HCT116 (cell line): ENCODE data around the gene CTCFL. TPM values are rescaled to one million over a fixed set of nuclear protein-coding genes. Genes with fewer than 3 reads are reported as not detected.

Source experiments
- ATAC-seq: fragments of 200-7000 bp; cut with Tn5 transposase; 2 replicates; pipeline ENCODE4 v1.9.1; 2020; ENCODE audit warnings: mild to moderate bottlenecking, moderate library complexity
- BruUV-seq: library from RNA; stranded (reverse); fragments of 400-500 nt; replicated peaks from 2 replicates; lab custom pipeline; 2021; lab: Mats Ljungman, UMichigan
- CTCF ChIA-PET: fragments of 300-600 bp; sonication (Branson Sonifier 250); formaldehyde crosslinking; loops from one replicate; lab custom pipeline; 2021; ENCODE audit warnings: antibody characterized with exemption; lab: Charles Lee
- POLR2A ChIA-PET: fragments of 300-600, 350-600 bp; sonication (Branson Sonifier 250); formaldehyde crosslinking; loops from one replicate; lab custom pipeline; 2021; ENCODE audit warnings: antibody characterized with exemption; lab: Charles Lee
- RAD21 ChIA-PET, 2 experiments: fragments of 300-600 bp; sonication (Branson Sonifier 250); formaldehyde crosslinking; loops; one replicate each; lab custom pipeline; 2023; ENCODE audit warnings: low total read pairs in 2 of 2; ENCODE audit not compliant: uncharacterized antibody in 2 of 2, unreplicated experiment in 2 of 2, low non-redundant PET in 1 of 2; lab: Charles Lee
- DNase-seq: peaks from one replicate; pipeline ENCODE4 v3.0.0-alpha.2; 2010; ENCODE audit warnings: low read depth, low spot score
- H2AFZ ChIP-seq: fragments of 200-600 bp; shearing (Covaris generic), sonication (generic); 2 replicates; pipeline ENCODE4 v1.6.1; 2017; ENCODE audit warnings: low read depth, mixed run types, mixed read lengths, antibody characterized with exemption, low read length; ENCODE audit not compliant: poor library complexity, severe bottlenecking
- H3K27ac ChIP-seq: 2 replicates; pipeline ENCODE4 v1.5.1; 2012; ENCODE audit warnings: low read depth, low read length
- H3K27me3 ChIP-seq: fragments of 200-600 bp; sonication (generic); 2 replicates; pipeline ENCODE4 v1.6.1; 2016; ENCODE audit warnings: mixed run types, low read length, mixed read lengths; ENCODE audit not compliant: insufficient read depth
- H3K36me3 ChIP-seq, 2 experiments: fragments of 200-500 bp in 1 of 2; fragments of 200-600 bp in 1 of 2; sonication (Bioruptor generic) in 1 of 2; sonication (generic) in 1 of 2; 2 replicates each; pipeline versions ENCODE4 v1.5.1 to v1.6.1; 2014 to 2016; ENCODE audit warnings: low read length in 2 of 2, inconsistent platforms in 1 of 2, mixed read lengths in 1 of 2, mixed run types in 1 of 2; ENCODE audit not compliant: insufficient read depth in 2 of 2, control insufficient read depth in 1 of 2
- H3K4me1 ChIP-seq, 2 experiments: fragments of 200-600 bp in 1 of 2; sonication (generic) in 1 of 2; 2 replicates each; pipeline versions ENCODE4 v1.5.1 to v1.6.1; 2012 to 2017; ENCODE audit warnings: low read length in 2 of 2, inconsistent platforms in 1 of 2, mild to moderate bottlenecking in 1 of 2, mixed read lengths in 1 of 2, mixed run types in 1 of 2, moderate library complexity in 1 of 2; ENCODE audit not compliant: insufficient read depth in 2 of 2, control insufficient read depth in 1 of 2
- H3K4me2 ChIP-seq: fragments of 200-600 bp; sonication (generic); 2 replicates; pipeline ENCODE4 v1.6.1; 2017; ENCODE audit warnings: mixed run types, low read length, mixed read lengths
- H3K4me3 ChIP-seq, 2 experiments: fragments of 200-600 bp in 1 of 2; sonication (generic) in 1 of 2; replicated peaks in 1 of 2; 2 replicates each; pipeline ENCODE4 v1.5.1; 2011 to 2016; ENCODE audit warnings: low read length in 2 of 2, control low read depth in 1 of 2, low read depth in 1 of 2, mild to moderate bottlenecking in 1 of 2, mixed read lengths in 1 of 2, mixed run types in 1 of 2
- H3K79me2 ChIP-seq: fragments of 200-600 bp; sonication (generic); 2 replicates; pipeline ENCODE4 v1.6.1; 2017; ENCODE audit warnings: mild to moderate bottlenecking, mixed run types, low read length, moderate library complexity, mixed read lengths; ENCODE audit not compliant: insufficient read depth
- H3K9ac ChIP-seq: fragments of 200-600 bp; sonication (generic); 2 replicates; pipeline ENCODE4 v1.6.1; 2016; ENCODE audit warnings: low read length, mixed read lengths
- H3K9me2 ChIP-seq: fragments of 200-600 bp; sonication (generic), shearing (Covaris generic); 2 replicates; pipeline ENCODE4 v1.6.1; 2017; ENCODE audit warnings: mixed run types, mild to moderate bottlenecking, moderate library complexity; ENCODE audit not compliant: insufficient read depth
- H3K9me3 ChIP-seq, 2 experiments: fragments of 200-500 bp in 1 of 2; fragments of 200-600 bp in 1 of 2; sonication (Bioruptor generic) in 1 of 2; sonication (generic) in 1 of 2; 2 replicates each; pipeline ENCODE4 v1.6.1; 2014 to 2017; ENCODE audit warnings: low read length in 2 of 2, mixed read lengths in 2 of 2, inconsistent platforms in 1 of 2, low read depth in 1 of 2, mild to moderate bottlenecking in 1 of 2, mixed run types in 1 of 2, moderate library complexity in 1 of 2; ENCODE audit not compliant: control insufficient read depth in 1 of 2, insufficient read depth in 1 of 2
- H4K20me1 ChIP-seq: fragments of 200-600 bp; sonication (generic), shearing (Covaris generic); 2 replicates; pipeline ENCODE4 v1.6.1; 2017; ENCODE audit warnings: mixed run types, mild to moderate bottlenecking, moderate library complexity; ENCODE audit not compliant: insufficient read depth
- CBX3 ChIP-seq: IDR thresholded peaks from 2 replicates; pipeline ENCODE4 v1.6.1; 2012; ENCODE audit warnings: low read depth
- EGR1 ChIP-seq: IDR thresholded peaks from 2 replicates; pipeline ENCODE4 v1.6.1; 2012; ENCODE audit warnings: low read depth
- ELF1 ChIP-seq: IDR thresholded peaks from 2 replicates; pipeline ENCODE4 v1.6.1; 2012; ENCODE audit warnings: low read depth, borderline replicate concordance
- EZH2 ChIP-seq: fragments of 200-600 bp; sonication (generic); IDR thresholded peaks from 2 replicates; pipeline ENCODE4 v1.6.1; 2017; ENCODE audit warnings: antibody characterized with exemption, mixed run types
- EZH2phosphoT487 ChIP-seq: fragments of 200-600 bp; IDR thresholded peaks from 2 replicates; pipeline ENCODE4 v1.6.1; 2018; ENCODE audit warnings: antibody characterized with exemption, borderline replicate concordance
- POLR2AphosphoS5 ChIP-seq: IDR thresholded peaks from 2 replicates; pipeline ENCODE4 v1.6.1; 2011; ENCODE audit warnings: mild to moderate bottlenecking, low read depth, low read length, moderate library complexity
- RAD21 ChIP-seq: IDR thresholded peaks from 2 replicates; pipeline ENCODE4 v1.6.1; 2012; ENCODE audit warnings: low read depth, mild to moderate bottlenecking
- SIN3A ChIP-seq: IDR thresholded peaks from 2 replicates; pipeline ENCODE4 v1.6.1; 2012; ENCODE audit warnings: low read depth
- SP1 ChIP-seq: IDR thresholded peaks from 2 replicates; pipeline ENCODE4 v1.6.1; 2012; ENCODE audit warnings: low read depth
- TCF7L2 ChIP-seq: IDR thresholded peaks from 2 replicates; pipeline ENCODE4 v1.7.0; 2011; ENCODE audit warnings: borderline replicate concordance, inconsistent platforms; ENCODE audit not compliant: insufficient read depth, insufficient read length; ENCODE audit errors: extremely low read depth
- YY1 ChIP-seq: IDR thresholded peaks from 2 replicates; pipeline ENCODE4 v1.6.1; 2011; ENCODE audit warnings: low read length, low read depth, moderate library complexity, mild to moderate bottlenecking; ENCODE audit not compliant: insufficient replicate concordance; ENCODE audit errors: extremely low read depth
- ZNF274 ChIP-seq: fragments of 200-500 bp; sonication (Bioruptor generic); IDR thresholded peaks from 2 replicates; pipeline ENCODE4 v1.6.1; 2014; ENCODE audit warnings: mild to moderate bottlenecking, low read depth, low read length, inconsistent platforms
- intact Hi-C: fragments of 100-400 bp; cut with micrococcal nuclease; formaldehyde crosslinking; loops from 2 replicates; pipeline ENCODE4 v1.10.0; 2022
- total RNA-seq: library from RNA; stranded (reverse); gene quantifications from one replicate; pipeline ENCODE4 v1.2.1, GENCODE V29; 2021; ENCODE audit not compliant: unreplicated experiment
- TF ChIP-seq, protein P1 (sequence below), 3 experiments: fragments of 200-600 bp in 1 of 3; sonication (generic) in 1 of 3; IDR thresholded peaks in 2 of 3; conservative IDR thresholded peaks in 1 of 3; 2 replicates each; pipeline ENCODE4 v1.5.1; 2012 to 2017; ENCODE audit warnings: low read depth in 2 of 3, low read length in 2 of 3, antibody characterized with exemption in 1 of 3, borderline replicate concordance in 1 of 3, control low read depth in 1 of 3, mild to moderate bottlenecking in 1 of 3, mixed read lengths in 1 of 3, mixed run types in 1 of 3, moderate library complexity in 1 of 3; ENCODE audit not compliant: insufficient read depth in 1 of 3

Gene CTCFL
- total RNA-seq, 1 experiment from 2014 or later = 0.34 TPM

DNA sequence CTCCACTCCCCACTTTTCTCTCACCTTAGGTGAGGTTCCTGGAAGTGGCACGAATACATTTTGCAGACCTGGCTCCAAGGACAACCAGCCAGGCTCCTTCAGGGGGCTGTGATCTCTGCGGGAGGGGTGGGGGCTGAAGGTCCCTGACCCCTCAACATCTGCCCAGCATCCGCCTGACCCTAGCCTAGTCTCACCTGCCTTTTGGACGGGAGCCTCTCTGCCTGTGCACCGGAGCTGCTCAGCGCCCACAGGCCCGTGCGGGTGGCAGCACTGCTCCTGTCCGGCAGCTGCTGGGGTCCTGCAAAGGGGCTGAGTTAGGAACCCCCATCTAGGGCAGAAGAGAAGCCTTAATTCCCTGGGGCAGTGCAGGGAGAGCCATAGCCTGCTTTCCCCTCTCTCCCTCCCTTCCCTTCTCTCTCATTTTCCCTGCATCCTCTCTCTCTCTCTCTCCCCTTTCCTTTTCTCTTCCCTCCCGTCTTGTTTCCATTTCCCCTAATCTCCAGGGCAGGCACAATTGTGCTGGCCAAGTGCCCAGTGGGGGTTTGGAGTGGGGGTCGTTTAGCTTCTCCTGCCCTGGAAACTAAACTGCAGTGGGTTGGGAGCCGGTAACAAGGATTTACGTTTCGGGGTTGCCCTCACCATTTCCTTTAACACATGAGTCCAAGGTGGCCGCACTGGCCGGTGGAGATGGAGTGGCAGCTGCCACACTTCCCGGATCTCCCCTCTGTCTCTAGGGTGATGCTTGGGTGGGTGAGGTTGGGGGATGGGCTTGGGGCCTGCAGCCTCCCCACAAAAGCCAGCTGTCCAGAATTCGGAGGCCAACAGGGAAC lies 54.1 kb downstream of the CTCFL start:
- POLR2A ChIA-PET = no interaction called here
- H3K27me3 ChIP-seq = 0 out of 2 replicates have a peak, but pooled peaks cover 4% of the 10 kb centered on the region
- no TSS peak for BruUV-seq
- H3K4me1 ChIP-seq = peaks cover 9 to 15% of the 10 kb centered on the region in 2 experiments
- RAD21 ChIA-PET = no interaction called here
- no peak overlapping the region for H3K4me2 ChIP-seq
- CTCF ChIA-PET = no interaction called here
- ATAC-seq (no peak), DNase-seq (no peak)
- no peaks in the 10 kb centered on the region for H3K36me3 ChIP-seq
- H2AFZ ChIP-seq = no peak overlapping the region
- no peaks in the 10 kb centered on the region for H3K79me2 ChIP-seq
- no peak overlapping the region for H3K4me3 ChIP-seq
- H3K27ac ChIP-seq = no peak overlapping the region
- no peaks in the 10 kb centered on the region for H4K20me1 ChIP-seq
- H3K9me2 ChIP-seq = no peaks in the 10 kb centered on the region
- no peaks in the 10 kb centered on the region for H3K9me3 ChIP-seq
- no peak overlapping the region for H3K9ac ChIP-seq
- intact Hi-C loops = no loop called here
- TF ChIP-seq TCF7L2 = no peak
- TF ChIP-seq YY1 = no peak
- TF ChIP-seq POLR2AphosphoS5 = no peak
- no peak for TF ChIP-seq EZH2phosphoT487
- TF ChIP-seq, protein P1, sequence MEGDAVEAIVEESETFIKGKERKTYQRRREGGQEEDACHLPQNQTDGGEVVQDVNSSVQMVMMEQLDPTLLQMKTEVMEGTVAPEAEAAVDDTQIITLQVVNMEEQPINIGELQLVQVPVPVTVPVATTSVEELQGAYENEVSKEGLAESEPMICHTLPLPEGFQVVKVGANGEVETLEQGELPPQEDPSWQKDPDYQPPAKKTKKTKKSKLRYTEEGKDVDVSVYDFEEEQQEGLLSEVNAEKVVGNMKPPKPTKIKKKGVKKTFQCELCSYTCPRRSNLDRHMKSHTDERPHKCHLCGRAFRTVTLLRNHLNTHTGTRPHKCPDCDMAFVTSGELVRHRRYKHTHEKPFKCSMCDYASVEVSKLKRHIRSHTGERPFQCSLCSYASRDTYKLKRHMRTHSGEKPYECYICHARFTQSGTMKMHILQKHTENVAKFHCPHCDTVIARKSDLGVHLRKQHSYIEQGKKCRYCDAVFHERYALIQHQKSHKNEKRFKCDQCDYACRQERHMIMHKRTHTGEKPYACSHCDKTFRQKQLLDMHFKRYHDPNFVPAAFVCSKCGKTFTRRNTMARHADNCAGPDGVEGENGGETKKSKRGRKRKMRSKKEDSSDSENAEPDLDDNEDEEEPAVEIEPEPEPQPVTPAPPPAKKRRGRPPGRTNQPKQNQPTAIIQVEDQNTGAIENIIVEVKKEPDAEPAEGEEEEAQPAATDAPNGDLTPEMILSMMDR (IDR thresholded peaks at IDR 0.05 in 2 of 3, conservative IDR thresholded peaks at IDR 0.05 in 1 of 3; ENCODE audit: borderline replicate concordance in 1 of 3, insufficient read depth in 1 of 3, low read depth in 2 of 3, low read length in 2 of 3) = no peak
- no peak for TF ChIP-seq CBX3
- TF ChIP-seq ELF1 = no peak
- TF ChIP-seq SP1 = no peak
- no peak for TF ChIP-seq EGR1
- TF ChIP-seq ZNF274 = no peak
- TF ChIP-seq SIN3A = no peak
- TF ChIP-seq RAD21 = no peak
- TF ChIP-seq EZH2 = no peak
